Measurements from ENCODE around the gene SYT5. TPM values are rescaled to one million over a fixed set of nuclear protein-coding genes. Genes with fewer than 3 reads are reported as not detected.

The SYT5 gene
- total and polyA plus RNA-seq, 9 of the 15 experiments (the other 6 are each of a cell fraction or from before 2014, with no cell fraction given) = 1.3 to 20.9 (median 8.8) TPM

GRCh38 chr19:55132453-55133129 lies 47.5 kb downstream of the SYT5 start:
- DNase-seq (ENCODE audit: extremely low read depth in 1 of 4, low spot score in 3 of 4) (no peak), FAIRE-seq (no peak), ATAC-seq (no peak)
- intact Hi-C loops (cut with micrococcal nuclease) (no loop called here), in situ Hi-C loops (cut with MboI) (loop anchor here (25.0 kb wide), 1 partner anchor 505 kb away; the partner anchor contains the start of genes CCDC106, ZNF580 and ZNF581)
- no peaks in the 10 kb centered on the region for H3K79me2 ChIP-seq (ENCODE audit: control insufficient read depth, insufficient read depth, low read length)
- ChIA-PET CTCF (ENCODE audit: low intra/inter-chr PET ratio) (no interaction called here), POLR2A (no interaction called here)
- H2AFZ ChIP-seq (ENCODE audit: low read depth, low read length) = no peak overlapping the region
- no peak overlapping the region; a peak in 1 of 4 replicates for H3K9ac ChIP-seq (ENCODE audit: insufficient read depth in 1 of 2, low read depth in 2 of 2, low read length in 2 of 2)
- H3K27ac ChIP-seq (ENCODE audit: extremely low read depth, low read depth, low read length) = no peak overlapping the region
- H3K4me1 ChIP-seq (replicated peaks in 1 of 2; ENCODE audit: control insufficient read depth in 2 of 2, insufficient read depth in 2 of 2, low read length in 2 of 2) = peaks cover 0 to 15% of the 10 kb centered on the region in 2 experiments; a peak in 3 of 5 replicates
- no peaks in the 10 kb centered on the region for H3K9me3 ChIP-seq (replicated peaks; ENCODE audit: control insufficient read depth, insufficient read depth, low read depth, low read length)
- H3K4me2 ChIP-seq (ENCODE audit: insufficient read depth, low read length) = no peak overlapping the region
- TF ChIP-seq ZNF449 (CRISPR knock-in tag; IDR thresholded peaks at IDR 0.05) (no peak), NR1H2 (CRISPR knock-in tag; IDR thresholded peaks at IDR 0.05) (no peak), TAF7 (tag; IDR thresholded peaks at IDR 0.05) (no peak), POLR2H (tag; IDR thresholded peaks at IDR 0.05; ENCODE audit: low read depth) (no peak)
- no peaks in the 10 kb centered on the region for H3K27me3 ChIP-seq (ENCODE audit: control insufficient read depth in 2 of 2, insufficient read depth in 2 of 2, low read length in 2 of 2)
- WGBS (ENCODE audit: insufficient coverage, low coverage, missing lambda C conversion rate) = 94% methylated on average over 14 of the region's 14 CpGs
- H3K36me3 ChIP-seq (ENCODE audit: control insufficient read depth, insufficient read depth, low read length) = peaks cover 41% of the 10 kb centered on the region; the same call in 2 of the 3 replicates
- no peaks in the 10 kb centered on the region; the same call in 1 of the 2 replicates for H4K20me1 ChIP-seq (replicated peaks; ENCODE audit: control insufficient read depth, insufficient read depth, low read length)
- no peak overlapping the region for H3K4me3 ChIP-seq
- no peaks in the 10 kb centered on the region for H3K9me1 ChIP-seq (ENCODE audit: control insufficient read depth, insufficient read depth, low read length)
- BruUV-seq (replicated peaks) = no TSS peak
